Measurements from ENCODE around the gene FBXL12. TPM values are rescaled to one million over a fixed set of nuclear protein-coding genes. Genes with fewer than 3 reads are reported as not detected.

FBXL12 gene
- polyA plus RNA-seq, 1 donor from 2014 or later: 31.5 TPM

DNA sequence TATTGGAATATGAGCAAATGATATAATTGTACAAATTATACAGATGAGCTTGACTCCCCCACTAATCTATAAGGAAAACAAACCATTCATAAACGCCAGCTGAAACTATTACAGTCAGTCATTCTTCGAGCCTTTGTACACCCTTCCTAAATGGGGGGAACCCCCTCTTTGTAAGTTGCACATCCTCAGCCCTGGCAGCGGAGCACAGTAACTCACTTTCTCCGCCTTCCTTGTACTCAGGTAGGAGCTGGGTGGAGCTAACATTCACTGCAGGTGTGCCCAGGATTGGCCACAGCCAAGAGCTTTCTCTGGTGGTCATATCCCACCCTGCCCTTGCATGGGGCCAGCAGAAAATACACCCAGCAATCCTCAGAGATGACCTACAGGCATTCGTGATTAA lies 44.9 kb upstream of the FBXL12 start:
- no peak overlapping the region for H3K27ac ChIP-seq (ENCODE audit: low read length)
- H3K9ac ChIP-seq (ENCODE audit: low read length): no peak overlapping the region
- H3K79me2 ChIP-seq (replicated peaks; ENCODE audit: insufficient read depth, low read length): no peaks in the 10 kb centered on the region
- no peaks in the 10 kb centered on the region for H3K27me3 ChIP-seq (ENCODE audit: insufficient read depth, low read depth, low read length)
- H4K20me1 ChIP-seq (ENCODE audit: insufficient read depth): no peaks in the 10 kb centered on the region
- H3K4me3 ChIP-seq (ENCODE audit: low read length): no peak overlapping the region
- H3K4me2 ChIP-seq (ENCODE audit: low read length): no peak overlapping the region
- H3K36me3 ChIP-seq (ENCODE audit: insufficient read depth, low read length): no peaks in the 10 kb centered on the region
- TF ChIP-seq EZH2 (IDR thresholded peaks at IDR 0.05; ENCODE audit: borderline replicate concordance, insufficient read depth, low read length, poor library complexity, severe bottlenecking): no peak
- TF ChIP-seq, protein P1, sequence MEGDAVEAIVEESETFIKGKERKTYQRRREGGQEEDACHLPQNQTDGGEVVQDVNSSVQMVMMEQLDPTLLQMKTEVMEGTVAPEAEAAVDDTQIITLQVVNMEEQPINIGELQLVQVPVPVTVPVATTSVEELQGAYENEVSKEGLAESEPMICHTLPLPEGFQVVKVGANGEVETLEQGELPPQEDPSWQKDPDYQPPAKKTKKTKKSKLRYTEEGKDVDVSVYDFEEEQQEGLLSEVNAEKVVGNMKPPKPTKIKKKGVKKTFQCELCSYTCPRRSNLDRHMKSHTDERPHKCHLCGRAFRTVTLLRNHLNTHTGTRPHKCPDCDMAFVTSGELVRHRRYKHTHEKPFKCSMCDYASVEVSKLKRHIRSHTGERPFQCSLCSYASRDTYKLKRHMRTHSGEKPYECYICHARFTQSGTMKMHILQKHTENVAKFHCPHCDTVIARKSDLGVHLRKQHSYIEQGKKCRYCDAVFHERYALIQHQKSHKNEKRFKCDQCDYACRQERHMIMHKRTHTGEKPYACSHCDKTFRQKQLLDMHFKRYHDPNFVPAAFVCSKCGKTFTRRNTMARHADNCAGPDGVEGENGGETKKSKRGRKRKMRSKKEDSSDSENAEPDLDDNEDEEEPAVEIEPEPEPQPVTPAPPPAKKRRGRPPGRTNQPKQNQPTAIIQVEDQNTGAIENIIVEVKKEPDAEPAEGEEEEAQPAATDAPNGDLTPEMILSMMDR (IDR thresholded peaks at IDR 0.05; ENCODE audit: poor library complexity, severe bottlenecking): no peak
- no peak for TF ChIP-seq MXI1 (conservative IDR thresholded peaks at IDR 0.05; ENCODE audit: poor library complexity, severe bottlenecking)
- no peak for TF ChIP-seq TAF1 (IDR thresholded peaks at IDR 0.05; ENCODE audit: low read depth)
- no peak for TF ChIP-seq SMC3 (conservative IDR thresholded peaks at IDR 0.05; ENCODE audit: poor library complexity)
- no peak for TF ChIP-seq EP300 (conservative IDR thresholded peaks at IDR 0.05; ENCODE audit: poor library complexity, severe bottlenecking)
- H3F3A ChIP-seq (ENCODE audit: insufficient read depth, low read length, poor library complexity, severe bottlenecking): no peaks in the 10 kb centered on the region
- H2AFZ ChIP-seq (ENCODE audit: low read depth, low read length): no peak overlapping the region
- no peaks in the 10 kb centered on the region for H3K9me2 ChIP-seq (ENCODE audit: insufficient read depth, low read length)
- H3K9me3 ChIP-seq (ENCODE audit: low read length): no peaks in the 10 kb centered on the region

DNA sequence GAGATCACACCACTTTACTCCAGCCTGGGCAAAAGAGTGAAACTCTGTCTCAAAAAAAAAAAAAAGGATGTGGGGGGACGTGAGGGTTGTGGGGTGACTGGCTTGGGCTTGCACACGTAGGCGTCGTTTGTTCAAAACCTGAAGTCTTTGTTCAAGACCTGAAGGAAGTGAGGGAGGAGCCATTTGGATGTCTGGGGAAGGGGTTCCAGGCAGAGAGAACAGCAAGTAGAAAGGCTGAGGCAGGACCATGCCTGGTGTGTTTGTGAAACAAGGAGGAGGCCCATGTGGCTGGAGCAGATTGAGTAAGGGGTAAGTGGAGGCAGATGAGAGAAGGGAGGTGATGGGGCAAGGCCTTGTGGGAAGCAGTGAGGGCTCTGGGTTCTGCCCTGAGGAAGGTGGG lies 44.1 kb upstream of the FBXL12 start:
- no peaks in the 10 kb centered on the region for H3K27me3 ChIP-seq (ENCODE audit: insufficient read depth, low read depth, low read length)
- no peak for TF ChIP-seq EZH2 (IDR thresholded peaks at IDR 0.05; ENCODE audit: borderline replicate concordance, insufficient read depth, low read length, poor library complexity, severe bottlenecking)
- no peak for TF ChIP-seq SMC3 (conservative IDR thresholded peaks at IDR 0.05; ENCODE audit: poor library complexity)
- TF ChIP-seq, protein P1 (IDR thresholded peaks at IDR 0.05; ENCODE audit: poor library complexity, severe bottlenecking): no peak
- no peak for TF ChIP-seq RAD21 (conservative IDR thresholded peaks at IDR 0.05)
- no peak for TF ChIP-seq EP300 (conservative IDR thresholded peaks at IDR 0.05; ENCODE audit: poor library complexity, severe bottlenecking)
- TF ChIP-seq, protein P2, sequence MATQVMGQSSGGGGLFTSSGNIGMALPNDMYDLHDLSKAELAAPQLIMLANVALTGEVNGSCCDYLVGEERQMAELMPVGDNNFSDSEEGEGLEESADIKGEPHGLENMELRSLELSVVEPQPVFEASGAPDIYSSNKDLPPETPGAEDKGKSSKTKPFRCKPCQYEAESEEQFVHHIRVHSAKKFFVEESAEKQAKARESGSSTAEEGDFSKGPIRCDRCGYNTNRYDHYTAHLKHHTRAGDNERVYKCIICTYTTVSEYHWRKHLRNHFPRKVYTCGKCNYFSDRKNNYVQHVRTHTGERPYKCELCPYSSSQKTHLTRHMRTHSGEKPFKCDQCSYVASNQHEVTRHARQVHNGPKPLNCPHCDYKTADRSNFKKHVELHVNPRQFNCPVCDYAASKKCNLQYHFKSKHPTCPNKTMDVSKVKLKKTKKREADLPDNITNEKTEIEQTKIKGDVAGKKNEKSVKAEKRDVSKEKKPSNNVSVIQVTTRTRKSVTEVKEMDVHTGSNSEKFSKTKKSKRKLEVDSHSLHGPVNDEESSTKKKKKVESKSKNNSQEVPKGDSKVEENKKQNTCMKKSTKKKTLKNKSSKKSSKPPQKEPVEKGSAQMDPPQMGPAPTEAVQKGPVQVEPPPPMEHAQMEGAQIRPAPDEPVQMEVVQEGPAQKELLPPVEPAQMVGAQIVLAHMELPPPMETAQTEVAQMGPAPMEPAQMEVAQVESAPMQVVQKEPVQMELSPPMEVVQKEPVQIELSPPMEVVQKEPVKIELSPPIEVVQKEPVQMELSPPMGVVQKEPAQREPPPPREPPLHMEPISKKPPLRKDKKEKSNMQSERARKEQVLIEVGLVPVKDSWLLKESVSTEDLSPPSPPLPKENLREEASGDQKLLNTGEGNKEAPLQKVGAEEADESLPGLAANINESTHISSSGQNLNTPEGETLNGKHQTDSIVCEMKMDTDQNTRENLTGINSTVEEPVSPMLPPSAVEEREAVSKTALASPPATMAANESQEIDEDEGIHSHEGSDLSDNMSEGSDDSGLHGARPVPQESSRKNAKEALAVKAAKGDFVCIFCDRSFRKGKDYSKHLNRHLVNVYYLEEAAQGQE (IDR thresholded peaks at IDR 0.05; ENCODE audit: borderline replicate concordance): no peak
- no peak for TF ChIP-seq TAF1 (IDR thresholded peaks at IDR 0.05; ENCODE audit: low read depth)
- TF ChIP-seq POLR2AphosphoS5 (IDR thresholded peaks at IDR 0.05): no peak
- TF ChIP-seq MXI1 (conservative IDR thresholded peaks at IDR 0.05; ENCODE audit: poor library complexity, severe bottlenecking): no peak

More for the DNA sequence above, 44.1 kb upstream of the FBXL12 start:
- H2AFZ ChIP-seq (ENCODE audit: low read depth, low read length): no peak overlapping the region
- H3K79me2 ChIP-seq (replicated peaks; ENCODE audit: insufficient read depth, low read length): no peaks in the 10 kb centered on the region
- no peaks in the 10 kb centered on the region for H3K9me2 ChIP-seq (ENCODE audit: insufficient read depth, low read length)
- H3K36me3 ChIP-seq (ENCODE audit: insufficient read depth, low read length): no peaks in the 10 kb centered on the region
- H3K9ac ChIP-seq (ENCODE audit: low read length): no peak overlapping the region
- no peaks in the 10 kb centered on the region for H3F3A ChIP-seq (ENCODE audit: insufficient read depth, low read length, poor library complexity, severe bottlenecking)
- no peak overlapping the region for H3K27ac ChIP-seq (ENCODE audit: low read length)
- no peaks in the 10 kb centered on the region for H4K20me1 ChIP-seq (ENCODE audit: insufficient read depth)
- no peak overlapping the region for H3K4me3 ChIP-seq (ENCODE audit: low read length)
- no peaks in the 10 kb centered on the region for H3K9me3 ChIP-seq (ENCODE audit: low read length)
- no peak overlapping the region for H3K4me2 ChIP-seq (ENCODE audit: low read length)
